LNCaP clone FGC (cell line): Measurements from ENCODE around the gene DPF1.

Experiments
- DNase-seq: peaks from one replicate; pipeline ENCODE4 v3.0.0-alpha.2; 2011; ENCODE audit warnings: low read depth
- H3K4me3 ChIP-seq: 2 replicates; pipeline ENCODE4 v1.5.1; 2011; ENCODE audit warnings: mild to moderate bottlenecking, low read depth, low read length, control low read depth
- TF ChIP-seq, protein P1 (sequence below): IDR thresholded peaks from 2 replicates; pipeline ENCODE4 v1.5.1; 2012; ENCODE audit warnings: mild to moderate bottlenecking; ENCODE audit not compliant: control insufficient read depth, insufficient read depth; ENCODE audit errors: extremely low read depth

DPF1 gene

GRCh38 chr19:38218204-38218603, 5.8 kb downstream of the DPF1 start:
- DNase-seq: no peak

GRCh38 chr19:38216785-38217641, 7.0 kb downstream of the DPF1 start:
- DNase-seq: no peak
- H3K4me3 ChIP-seq: no peak overlapping the region
- TF ChIP-seq, protein P1, sequence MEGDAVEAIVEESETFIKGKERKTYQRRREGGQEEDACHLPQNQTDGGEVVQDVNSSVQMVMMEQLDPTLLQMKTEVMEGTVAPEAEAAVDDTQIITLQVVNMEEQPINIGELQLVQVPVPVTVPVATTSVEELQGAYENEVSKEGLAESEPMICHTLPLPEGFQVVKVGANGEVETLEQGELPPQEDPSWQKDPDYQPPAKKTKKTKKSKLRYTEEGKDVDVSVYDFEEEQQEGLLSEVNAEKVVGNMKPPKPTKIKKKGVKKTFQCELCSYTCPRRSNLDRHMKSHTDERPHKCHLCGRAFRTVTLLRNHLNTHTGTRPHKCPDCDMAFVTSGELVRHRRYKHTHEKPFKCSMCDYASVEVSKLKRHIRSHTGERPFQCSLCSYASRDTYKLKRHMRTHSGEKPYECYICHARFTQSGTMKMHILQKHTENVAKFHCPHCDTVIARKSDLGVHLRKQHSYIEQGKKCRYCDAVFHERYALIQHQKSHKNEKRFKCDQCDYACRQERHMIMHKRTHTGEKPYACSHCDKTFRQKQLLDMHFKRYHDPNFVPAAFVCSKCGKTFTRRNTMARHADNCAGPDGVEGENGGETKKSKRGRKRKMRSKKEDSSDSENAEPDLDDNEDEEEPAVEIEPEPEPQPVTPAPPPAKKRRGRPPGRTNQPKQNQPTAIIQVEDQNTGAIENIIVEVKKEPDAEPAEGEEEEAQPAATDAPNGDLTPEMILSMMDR: no peak

More at GRCh38 chr19:38218204-38218603, 5.8 kb downstream of the DPF1 start:
- TF ChIP-seq, protein P1: no peak
- no peak overlapping the region for H3K4me3 ChIP-seq

GRCh38 chr19:38213911-38214625, 10.0 kb downstream of the DPF1 start:
- TF ChIP-seq, protein P1: no peak
- no peak for DNase-seq
- H3K4me3 ChIP-seq: no peak overlapping the region

- TF ChIP-seq, protein P1: no peak
- H3K4me3 ChIP-seq: no peak overlapping the region
Observed at GRCh38 chr19:38213469-38213868, 10.6 kb downstream of the DPF1 start.

DNA sequence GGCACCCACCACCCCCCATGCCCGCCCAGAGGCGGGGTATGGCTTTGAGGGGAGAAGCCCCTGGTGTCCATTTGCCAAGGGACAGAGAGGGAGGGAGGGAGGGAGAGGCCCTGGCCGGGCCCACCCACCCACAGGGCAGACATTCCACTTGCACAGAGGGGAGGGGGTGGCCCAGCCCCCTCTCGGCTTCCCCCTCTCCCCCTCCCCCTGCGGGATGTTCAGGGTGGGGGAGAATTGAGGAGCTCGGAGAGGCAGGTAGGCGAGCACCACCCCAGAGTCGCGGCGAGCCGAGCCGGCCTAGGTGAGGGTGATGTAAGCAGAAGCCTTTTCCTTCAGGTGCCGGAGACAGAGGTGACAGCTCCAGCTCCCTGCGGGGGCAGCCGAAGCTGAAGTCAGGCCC, 12.3 kb downstream of the DPF1 start:
- TF ChIP-seq, protein P1: no peak
- H3K4me3 ChIP-seq: no peak overlapping the region
- DNase-seq: no peak

More at GRCh38 chr19:38213469-38213868, 10.6 kb downstream of the DPF1 start:
- DNase-seq: no peak

- TF ChIP-seq, protein P1: no peak
- no peak overlapping the region for H3K4me3 ChIP-seq
- DNase-seq: no peak
Observed at GRCh38 chr19:38211151-38211591, 12.9 kb downstream of the DPF1 start.
